NCI-H1417 (cell line): ENCODE measurements around the gene CCDC157.

Experiments
- DNase-seq, 3 experiments: peaks; one replicate each; lab custom pipeline; 2025; lab: John Stamatoyannopoulos, UW

The CCDC157 gene

DNA sequence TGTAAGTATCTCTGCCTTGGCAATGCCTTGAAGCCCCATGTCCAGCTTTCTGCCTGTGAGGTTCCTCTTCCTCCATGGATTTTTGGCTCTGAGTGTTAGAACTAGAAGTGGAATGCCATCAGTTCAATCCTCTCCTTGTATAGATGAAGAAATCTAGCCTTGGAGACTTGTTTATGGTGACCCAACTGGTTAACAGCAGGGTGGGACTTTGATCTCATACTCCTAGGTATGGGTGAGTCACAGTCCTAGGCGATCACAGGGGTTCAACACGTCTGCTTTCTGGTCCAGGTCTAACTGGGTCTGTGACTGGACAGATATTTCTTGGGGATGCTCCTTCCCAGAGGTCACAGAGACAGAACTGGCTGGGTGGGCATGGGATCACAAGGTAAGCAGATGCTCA, 59.6 kb downstream of the CCDC157 start:
- DNase-seq, result no peak

DNA sequence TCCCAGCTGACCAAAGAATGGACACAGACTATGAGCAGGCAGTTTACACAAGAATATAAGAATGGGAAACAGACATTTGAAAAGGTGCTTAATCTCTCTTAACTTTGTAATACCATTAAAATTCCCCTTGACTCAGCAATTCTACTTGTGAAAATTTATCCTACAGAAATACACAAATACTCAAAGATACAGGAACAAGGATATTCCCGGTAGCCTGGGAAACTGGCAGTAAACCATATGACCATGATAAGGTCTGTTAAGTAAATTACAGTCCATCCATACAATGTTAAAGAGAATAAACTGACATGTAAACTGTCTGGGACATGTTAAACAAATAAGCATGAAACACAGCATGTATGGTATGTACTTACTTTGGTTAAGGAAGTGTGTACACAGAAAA, 60.0 kb downstream of the CCDC157 start:
- DNase-seq, result no peak

DNA sequence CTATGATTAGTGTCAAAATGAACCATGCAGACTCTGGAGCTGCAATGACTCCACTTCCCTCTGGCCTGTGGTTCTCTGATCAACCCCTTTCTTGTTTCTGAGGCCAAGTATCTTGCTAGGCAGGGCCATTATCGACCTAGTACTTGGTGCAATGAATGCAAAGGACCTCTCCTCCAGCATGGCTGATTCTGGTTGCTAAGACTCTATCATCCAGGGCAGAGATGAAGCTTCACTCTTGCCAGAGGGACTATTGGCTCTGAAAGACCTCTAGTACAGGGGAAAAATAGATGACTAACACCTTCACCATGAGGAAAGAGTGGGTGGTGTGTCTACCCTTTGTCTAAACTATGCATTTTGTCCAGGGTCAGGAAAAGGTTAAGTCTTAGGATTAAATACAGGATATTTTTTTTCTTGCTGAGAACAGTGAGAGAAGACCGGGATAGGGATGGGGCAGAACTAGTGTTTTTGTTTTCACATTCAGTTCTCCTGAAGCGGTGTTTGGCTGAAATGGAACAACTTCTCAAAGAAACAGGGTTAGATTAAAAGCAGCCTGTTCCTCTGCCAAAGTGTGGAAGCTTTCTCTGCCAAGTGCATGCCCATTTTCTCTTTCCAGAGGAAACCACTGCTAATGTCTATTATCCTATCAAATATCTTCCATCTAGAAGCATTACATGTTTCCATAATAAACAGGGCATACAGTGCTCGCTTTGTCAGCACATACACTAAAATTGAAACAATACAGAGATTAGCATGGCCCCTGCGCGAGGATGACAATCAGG, 63.7 kb downstream of the CCDC157 start:
- DNase-seq, result no peak

DNA sequence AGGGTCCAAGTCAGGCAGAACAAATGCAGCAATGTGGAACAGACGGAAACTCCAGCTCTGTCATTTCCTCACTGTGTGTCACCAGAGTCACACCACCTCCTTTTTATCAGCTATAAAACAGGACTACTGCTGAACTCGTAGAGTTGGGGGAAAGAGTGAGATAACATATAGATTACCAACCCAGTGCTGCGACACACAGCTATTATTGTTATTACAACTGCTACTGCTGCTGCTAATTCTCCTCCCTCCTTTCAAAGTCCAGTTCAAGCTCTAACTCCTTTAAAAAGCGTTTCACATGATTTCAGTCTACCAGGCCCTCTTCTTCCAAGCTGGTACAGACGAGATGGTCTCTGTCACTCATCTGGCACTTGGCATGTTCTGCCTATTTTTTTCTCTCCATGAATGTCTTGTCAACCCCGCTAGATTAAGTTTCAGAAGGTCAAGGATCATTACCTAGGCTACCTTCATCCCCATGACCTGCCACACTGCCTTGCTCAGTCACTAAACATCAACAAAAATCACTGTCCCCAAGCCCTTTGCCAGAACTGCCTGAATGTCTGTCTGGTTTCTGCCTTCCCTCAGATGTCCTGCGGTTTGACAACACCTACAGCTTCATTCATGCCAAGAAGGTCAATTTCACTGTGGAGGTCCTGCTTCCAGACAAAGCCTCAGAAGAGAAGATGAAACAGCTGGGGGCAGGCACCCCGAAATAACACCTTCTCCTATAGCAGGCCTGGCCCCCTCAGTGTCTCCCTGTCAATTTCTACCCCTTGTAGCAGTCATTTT, 65.1 kb downstream of the CCDC157 start:
- no peak for DNase-seq

DNA sequence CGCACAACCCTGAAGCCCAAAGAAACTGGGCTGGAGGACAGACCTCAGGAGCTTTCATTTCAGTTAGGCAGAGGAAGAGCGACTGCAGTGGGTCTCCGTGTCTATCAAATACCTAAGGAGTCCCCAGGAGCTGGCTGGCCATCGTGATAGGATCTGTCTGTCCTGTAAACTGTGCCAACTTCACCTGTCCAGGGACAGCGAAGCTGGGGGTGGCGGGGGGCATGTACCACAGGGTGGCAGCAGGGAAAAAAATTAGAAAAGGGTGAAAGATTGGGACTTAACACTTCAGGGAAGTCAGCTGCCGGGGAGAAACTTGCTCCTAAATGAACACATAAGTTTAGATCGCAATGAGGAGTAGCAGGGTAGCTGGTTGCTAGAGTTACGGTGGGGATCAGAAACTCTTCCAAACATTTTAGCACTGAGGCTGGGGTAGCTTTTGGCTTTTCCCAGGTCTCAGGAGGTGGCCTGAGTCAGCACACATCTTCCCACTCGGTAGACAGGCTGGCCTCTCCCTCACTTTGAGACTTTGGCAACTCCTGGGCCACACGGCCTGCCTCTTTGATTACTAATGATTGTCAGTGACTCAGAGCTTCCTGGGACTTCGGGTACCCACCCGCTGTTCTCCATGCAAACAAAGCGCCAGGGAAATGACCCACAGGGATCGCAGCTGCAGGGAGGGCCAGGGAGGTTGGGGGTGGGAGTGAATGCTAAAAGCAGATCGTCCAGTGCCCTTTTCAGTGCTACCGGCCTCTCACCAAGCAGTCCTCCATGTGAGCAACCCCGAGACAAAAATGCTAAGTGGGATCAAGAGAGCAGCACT, 65.9 kb downstream of the CCDC157 start:
- peak in 2 of 3 experiments; percentile 77 for DNase-seq

DNA sequence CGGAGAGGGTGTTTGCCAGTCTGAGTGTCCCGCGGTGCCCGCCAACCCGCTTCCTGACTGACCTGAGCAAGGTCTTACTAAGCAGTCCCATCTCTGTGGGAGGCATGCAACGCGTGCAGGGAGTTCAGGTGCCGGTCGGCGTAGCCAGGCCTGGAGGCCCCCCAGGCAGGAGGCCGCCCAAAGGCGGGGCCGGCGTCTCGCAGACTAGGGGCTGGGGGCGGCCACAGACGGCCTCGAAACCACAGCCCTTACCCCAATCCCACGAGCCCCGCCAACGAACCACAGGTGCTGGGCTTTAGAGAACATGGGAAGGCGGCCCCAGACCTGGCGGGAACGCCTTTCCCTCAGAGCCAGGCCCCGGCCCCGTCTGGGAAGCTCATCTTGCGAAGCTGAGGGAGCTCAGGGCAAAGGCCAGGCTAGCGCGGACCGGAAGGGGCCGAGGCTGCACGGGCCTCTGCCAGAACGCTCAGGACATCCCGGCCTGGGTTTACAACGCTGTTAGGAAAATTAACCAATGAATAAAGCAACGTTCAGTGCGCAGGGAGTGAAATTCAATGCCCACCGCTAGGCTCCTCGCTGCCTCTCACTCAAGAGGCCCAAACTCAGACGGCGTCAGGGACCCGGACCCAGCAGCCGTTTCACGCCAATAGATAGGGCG, 66.6 kb downstream of the CCDC157 start:
- peak in 2 of 3 experiments; percentile 77 to 84 for DNase-seq

DNA sequence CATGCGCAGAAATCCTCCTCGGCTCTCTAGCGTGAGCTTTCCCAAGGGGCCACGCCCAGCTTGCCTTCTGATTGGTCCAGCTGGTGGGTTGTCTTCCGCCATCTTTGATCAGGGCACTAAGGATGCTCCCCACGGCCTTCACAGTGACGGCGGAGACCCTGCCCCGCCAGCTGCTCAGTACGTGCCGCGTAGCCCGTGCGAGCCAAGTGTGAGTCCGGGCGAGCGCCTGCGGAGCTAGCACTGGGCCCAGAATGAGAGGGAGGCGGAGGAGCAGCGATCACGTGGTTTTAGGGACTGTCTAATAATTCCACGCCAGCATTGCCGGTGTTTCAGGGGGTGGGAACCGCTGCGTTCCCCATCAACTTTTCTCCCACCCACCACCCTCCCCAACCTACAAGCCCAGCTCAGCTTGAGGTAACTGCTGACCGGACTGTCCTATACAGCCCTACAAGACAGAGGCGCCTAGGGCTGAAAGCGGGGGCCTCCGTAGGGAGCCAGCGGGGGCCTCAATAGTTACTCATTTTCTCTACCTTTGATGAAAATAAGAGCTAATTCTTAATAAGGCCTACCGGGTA, 67.2 kb downstream of the CCDC157 start:
- peak; percentile 97 to 99 (median 98) for DNase-seq

DNA sequence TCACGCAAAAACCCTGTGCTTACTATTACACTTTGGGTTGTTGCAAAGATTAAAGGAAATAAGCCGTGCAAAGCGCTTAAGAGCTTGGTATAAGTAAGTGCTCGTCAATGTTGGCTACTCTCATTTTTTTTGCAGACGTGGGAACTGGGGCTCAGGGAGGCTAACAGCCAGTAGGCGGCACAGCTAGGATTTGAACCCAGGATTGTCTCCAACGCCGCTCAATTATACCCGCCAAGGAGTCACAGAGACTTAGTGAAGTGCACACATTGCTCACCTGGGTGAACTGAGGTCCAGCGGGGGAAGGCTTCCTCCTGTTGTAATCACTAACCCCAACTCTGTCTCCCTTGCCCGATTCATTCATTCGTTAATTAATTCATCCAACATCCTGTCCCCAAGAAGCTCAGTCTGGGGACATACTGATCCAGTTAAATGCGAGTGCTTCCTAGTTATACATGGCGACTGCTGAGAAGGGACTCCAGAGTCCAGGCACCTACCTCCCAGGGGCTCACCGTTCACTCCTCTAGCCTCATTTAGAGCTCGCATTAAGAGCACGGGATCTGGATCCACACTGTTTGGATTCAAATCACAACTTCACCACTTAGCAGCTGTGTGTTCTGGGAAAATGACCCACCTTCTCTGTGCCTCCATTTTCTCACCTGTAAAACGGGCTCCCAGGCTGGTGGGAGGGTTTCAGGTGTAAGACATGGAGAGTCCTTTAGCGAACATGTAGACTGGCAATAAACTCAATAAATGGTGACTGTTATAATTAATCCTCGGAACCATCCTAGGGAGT, 67.9 kb downstream of the CCDC157 start:
- peak in 2 of 3 experiments; percentile 30 to 45 for DNase-seq

DNA sequence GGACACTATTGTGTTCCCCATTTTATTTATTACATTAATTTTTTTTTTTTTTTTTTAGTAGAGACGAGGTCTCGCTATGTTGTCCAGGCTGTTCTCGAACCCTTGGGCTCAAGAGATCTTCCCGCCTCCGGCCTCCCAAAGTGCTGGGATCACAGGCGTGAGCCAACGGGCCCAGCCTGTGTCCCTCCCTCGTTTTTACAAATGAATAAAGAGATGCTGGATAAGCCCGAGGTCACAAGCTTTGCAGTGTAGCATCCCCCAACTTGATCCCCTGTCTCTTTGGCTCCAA, 68.5 kb downstream of the CCDC157 start:
- no peak for DNase-seq

DNA sequence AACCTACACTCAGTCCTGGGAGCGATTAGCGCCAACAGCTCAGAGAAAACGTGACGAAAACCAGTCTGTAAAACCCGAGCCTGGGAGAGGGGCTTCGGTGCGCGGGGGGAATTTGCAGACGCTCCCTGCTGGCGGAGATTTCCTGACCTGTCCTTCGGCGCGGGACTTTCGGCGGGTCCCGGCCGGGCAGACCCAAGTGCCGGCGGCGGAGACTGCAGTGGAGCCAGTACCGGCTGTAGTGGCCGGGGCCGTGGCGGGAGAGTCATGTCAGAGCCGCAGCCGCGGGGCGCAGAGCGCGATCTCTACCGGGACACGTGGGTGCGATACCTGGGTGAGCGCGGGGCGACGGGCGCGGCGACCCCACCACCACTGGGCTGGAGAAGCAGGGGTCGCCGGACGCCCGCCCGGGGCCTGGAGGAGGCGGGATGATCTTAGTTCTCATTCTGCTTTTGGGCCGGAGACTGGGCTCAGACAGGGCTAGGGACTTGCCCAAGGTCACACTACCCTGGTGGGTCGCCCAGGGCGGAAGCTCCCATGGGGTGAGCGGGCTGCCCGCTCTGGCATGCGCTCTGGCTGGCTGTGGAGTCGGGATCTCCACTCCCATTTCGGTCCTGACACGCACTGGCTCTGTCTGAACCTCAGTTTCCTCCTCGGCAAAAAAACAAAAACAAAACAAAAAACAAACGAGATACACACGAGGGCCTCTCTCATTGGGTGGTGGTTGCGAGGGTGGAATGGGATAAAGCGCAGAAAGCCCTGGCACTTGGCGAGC, 69.0 kb downstream of the CCDC157 start, which contains the start of gene MTFP1:
TSS of gene MTFP1 (plus strand) at position 153 of the 772 bp plus-strand sequence. CDS start at position 265, 112 bp downstream.
- DNase-seq, result peak; percentile 42 to 56 (median 48)
